Progenitor cell of endocrine pancreas (in vitro differentiated cells): Measurements from ENCODE around the gene CHRNE. TPM values are rescaled to one million over a fixed set of nuclear protein-coding genes. Genes with fewer than 3 reads are reported as not detected.

Experiments
- DNase-seq: peaks from one replicate; pipeline ENCODE4 v3.0.0; 2021; ENCODE audit warnings: low spot score; ENCODE audit not compliant: unreplicated experiment
- H3K27ac Mint-ChIP-seq: 2 replicates; pipeline ENCODE4 v1.8.0; 2021; ENCODE audit warnings: mild to moderate bottlenecking, moderate library complexity, mixed read lengths
- H3K27me3 Mint-ChIP-seq: 2 replicates; pipeline ENCODE4 v1.8.0; 2021; ENCODE audit warnings: mixed read lengths
- H3K36me3 Mint-ChIP-seq: 2 replicates; pipeline ENCODE4 v1.8.0; 2022; ENCODE audit warnings: mixed read lengths; ENCODE audit not compliant: insufficient read depth
- H3K4me1 Mint-ChIP-seq: 2 replicates; pipeline ENCODE4 v1.8.0; 2021; ENCODE audit warnings: low read depth, mixed read lengths
- H3K4me3 Mint-ChIP-seq: 2 replicates; pipeline ENCODE4 v1.8.0; 2021; ENCODE audit warnings: low read depth, mild to moderate bottlenecking, moderate library complexity, mixed read lengths
- H3K9me3 Mint-ChIP-seq: 2 replicates; pipeline ENCODE4 v1.8.0; 2021; ENCODE audit warnings: low read depth, mixed read lengths
- CTCF ChIP-seq: fragments of 200-600 bp; sonication (generic); IDR thresholded peaks from one replicate; pipeline ENCODE4 v1.5.0; 2021; ENCODE audit warnings: antibody characterized with exemption, mild to moderate bottlenecking; ENCODE audit not compliant: unreplicated experiment
- total RNA-seq: library from RNA; stranded (reverse); gene quantifications from 2 replicates; pipeline ENCODE4 v1.2.1, GENCODE V29; 2021

CHRNE gene
- total RNA-seq, 1 donor from 2014 or later = 0.36 TPM

- peak; percentile 60 for DNase-seq
- H3K9me3 Mint-ChIP-seq = no peaks in the 10 kb centered on the region
- TF ChIP-seq CTCF = no peak
- peak overlapping the region; percentile 85 for H3K4me3 Mint-ChIP-seq
- peaks cover 8% of the 10 kb centered on the region for H3K36me3 Mint-ChIP-seq
- peak overlapping the region; percentile 98 for H3K27ac Mint-ChIP-seq
- H3K4me1 Mint-ChIP-seq = peaks cover 34% of the 10 kb centered on the region
- no peaks in the 10 kb centered on the region for H3K27me3 Mint-ChIP-seq
Observed at GRCh38 chr17:4948931-4949320, 46.0 kb upstream of the CHRNE start.

- Mint-ChIP-seq H3K27ac (peak within 1 kb of the TSS; percentile 98), H3K4me3 (peak within 1 kb of the TSS; percentile 85), H3K9me3 (no peaks in the 10 kb centered on the region), H3K36me3 (peaks cover 7% of the 10 kb centered on the region), H3K27me3 (no peaks in the 10 kb centered on the region), H3K4me1 (peaks cover 34% of the 10 kb centered on the region)
- peak; percentile 51 for DNase-seq
- TF ChIP-seq CTCF = no peak
Observed at GRCh38 chr17:4948166-4948930, 45.5 kb upstream of the CHRNE start, which contains the start of gene PFN1. Gene PFN1 (minus strand): TSS chr17:4948530. CDS start chr17:4948394, 136 bp downstream.

- H3K36me3 Mint-ChIP-seq = peaks cover 7% of the 10 kb centered on the region
Observed at GRCh38 chr17:4947411-4948165, 44.7 kb upstream of the CHRNE start.

GRCh38 chr17:4947010-4947410 is 44.1 kb upstream of the CHRNE start:
- Mint-ChIP-seq H3K9me3 (no peaks in the 10 kb centered on the region), H3K27me3 (no peaks in the 10 kb centered on the region), H3K27ac (peak overlapping the region; percentile 92), H3K36me3 (peaks cover 7% of the 10 kb centered on the region), H3K4me1 (peaks cover 34% of the 10 kb centered on the region), H3K4me3 (peak overlapping the region; percentile 85)
- no peak for TF ChIP-seq CTCF
- DNase-seq = no peak

More at GRCh38 chr17:4947411-4948165, 44.7 kb upstream of the CHRNE start:
- DNase-seq = peak; percentile 36
- peak overlapping the region; percentile 85 for H3K4me3 Mint-ChIP-seq
- H3K9me3 Mint-ChIP-seq = no peaks in the 10 kb centered on the region
- peaks cover 34% of the 10 kb centered on the region for H3K4me1 Mint-ChIP-seq
- no peaks in the 10 kb centered on the region for H3K27me3 Mint-ChIP-seq
- peak overlapping the region; percentile 96 for H3K27ac Mint-ChIP-seq
- TF ChIP-seq CTCF = no peak

GRCh38 chr17:4946312-4946976 is 43.5 kb upstream of the CHRNE start:
- peaks cover 33% of the 10 kb centered on the region for H3K4me1 Mint-ChIP-seq
- H3K36me3 Mint-ChIP-seq = peaks cover 7% of the 10 kb centered on the region
- no peaks in the 10 kb centered on the region for H3K27me3 Mint-ChIP-seq
- no peak for TF ChIP-seq CTCF
- DNase-seq = no peak
- peak overlapping the region; percentile 85 for H3K4me3 Mint-ChIP-seq
- peak overlapping the region; percentile 92 for H3K27ac Mint-ChIP-seq
- no peaks in the 10 kb centered on the region for H3K9me3 Mint-ChIP-seq
